Thoracic aorta (tissue), 2 donors: ENCODE results near the gene GPC5. TPM values are rescaled to one million over a fixed set of nuclear protein-coding genes. Genes with fewer than 3 reads are reported as not detected.

Source experiments
- ATAC-seq: fragments of 150-250 bp; one replicate; pipeline ENCODE4 v1.8.0; 2017; ENCODE audit warnings: low read depth; ENCODE audit not compliant: insufficient number of reproducible peaks, low FRiP score
- DNase-seq: peaks from one replicate; pipeline ENCODE4 v3.0.0-alpha.2; 2020; ENCODE audit warnings: low spot score
- H3K27ac ChIP-seq, 2 donors: fragments of 200-600 bp; sonication (generic); 1 replicate in 1 of 2; 2 replicates in 1 of 2; pipeline ENCODE4 v1.5.1; 2016; ENCODE audit warnings: mild to moderate bottlenecking in 2 of 2, moderate library complexity in 2 of 2
- H3K27me3 ChIP-seq: fragments of 200-600 bp; sonication (generic); replicated peaks from 2 replicates; pipeline ENCODE4 v1.6.0; 2016; ENCODE audit warnings: mild to moderate bottlenecking; ENCODE audit not compliant: insufficient read depth
- H3K36me3 ChIP-seq: fragments of 200-600 bp; sonication (generic); one replicate; pipeline ENCODE4 v1.5.1; 2016
- H3K4me1 ChIP-seq, 2 donors: fragments of 200-600 bp; sonication (generic); 1 replicate in 1 of 2; 2 replicates in 1 of 2; pipeline versions ENCODE4 v1.5.1 to v1.6.0; 2016; ENCODE audit warnings: low read depth in 2 of 2, mild to moderate bottlenecking in 1 of 2; ENCODE audit not compliant: control insufficient read depth in 1 of 2
- H3K4me3 ChIP-seq: fragments of 200-600 bp; sonication (generic); 2 replicates; pipeline ENCODE4 v1.5.1; 2016; ENCODE audit warnings: mild to moderate bottlenecking
- H3K9me3 ChIP-seq: fragments of 200-600 bp; sonication (generic); 2 replicates; pipeline ENCODE4 v1.5.1; 2016
- CTCF ChIP-seq: fragments of 200-600 bp; sonication (generic); IDR thresholded peaks from one replicate; pipeline ENCODE4 v1.5.1; 2019; ENCODE audit warnings: antibody characterized with exemption
- total RNA-seq, 2 donors: library from RNA; depleted of rRNA; stranded (reverse); fragments of >200 nt; gene quantifications; one replicate each; pipeline versions ENCODE4 v1.1.0 to v1.2.3, GENCODE V29; 2016

GPC5 gene
- total RNA-seq, 2 donors from 2014 or later, result 3.3 TPM; not detected in 1

- no peaks in the 10 kb centered on the region for H3K4me1 ChIP-seq
- H3K27ac ChIP-seq, result no peak overlapping the region
- no peak overlapping the region for H3K4me3 ChIP-seq
- DNase-seq (no peak), ATAC-seq (no peak)
- H3K9me3 ChIP-seq, result no peaks in the 10 kb centered on the region
- no peaks in the 10 kb centered on the region for H3K36me3 ChIP-seq
- no peaks in the 10 kb centered on the region for H3K27me3 ChIP-seq
- no peak for TF ChIP-seq CTCF
These were observed 1014.6 kb downstream of the GPC5 start for GRCh38 chr13:92412996-92413395.

GRCh38 chr13:92413452-92413851 is 1015.0 kb downstream of the GPC5 start:
- Histone ChIP-seq H3K4me3 (no peak overlapping the region), H3K4me1 (no peaks in the 10 kb centered on the region), H3K9me3 (no peaks in the 10 kb centered on the region), H3K27ac (no peak overlapping the region), H3K36me3 (no peaks in the 10 kb centered on the region), H3K27me3 (no peaks in the 10 kb centered on the region)
- DNase-seq, result no peak
- no peak for TF ChIP-seq CTCF
- no peak for ATAC-seq

GRCh38 chr13:92414851-92415250 is 1016.4 kb downstream of the GPC5 start:
- Histone ChIP-seq H3K4me1 (no peaks in the 10 kb centered on the region), H3K36me3 (no peaks in the 10 kb centered on the region), H3K27me3 (no peaks in the 10 kb centered on the region), H3K9me3 (no peaks in the 10 kb centered on the region), H3K4me3 (no peak overlapping the region), H3K27ac (no peak overlapping the region)
- no peak for DNase-seq
- TF ChIP-seq CTCF, result no peak
- no peak for ATAC-seq

GRCh38 chr13:92415781-92416180 is 1017.4 kb downstream of the GPC5 start:
- Histone ChIP-seq H3K4me3 (no peak overlapping the region), H3K9me3 (no peaks in the 10 kb centered on the region), H3K27me3 (no peaks in the 10 kb centered on the region), H3K27ac (no peak overlapping the region), H3K36me3 (no peaks in the 10 kb centered on the region), H3K4me1 (no peaks in the 10 kb centered on the region)
- ATAC-seq, result no peak
- no peak for TF ChIP-seq CTCF
- no peak for DNase-seq

- ATAC-seq (no peak), DNase-seq (no peak)
- Histone ChIP-seq H3K27ac (no peak overlapping the region), H3K4me1 (no peaks in the 10 kb centered on the region), H3K9me3 (no peaks in the 10 kb centered on the region), H3K36me3 (no peaks in the 10 kb centered on the region), H3K27me3 (no peaks in the 10 kb centered on the region), H3K4me3 (no peak overlapping the region)
- no peak for TF ChIP-seq CTCF
These were observed 1020.5 kb downstream of the GPC5 start for GRCh38 chr13:92418818-92419412.
